ENCODE results near the gene CHST11.

DNA sequence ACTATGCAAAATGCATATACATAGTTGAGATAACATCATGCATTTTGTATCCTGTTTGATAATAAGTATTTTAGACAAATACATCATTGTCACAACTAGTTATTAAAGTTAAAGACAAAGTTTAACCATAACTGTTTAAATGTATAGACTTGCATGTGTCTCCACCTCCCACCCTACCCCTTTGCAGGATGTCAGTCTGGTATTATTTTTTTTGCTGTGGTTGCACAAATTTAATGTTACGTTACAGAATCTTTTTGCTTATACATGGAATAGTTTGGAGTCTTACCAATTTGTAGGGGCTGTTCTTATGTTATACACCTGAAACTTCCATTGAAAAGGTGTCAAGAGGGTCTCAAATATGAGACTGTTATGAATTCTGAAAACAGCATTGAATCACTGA lies 5.6 kb downstream of the CHST11 start:
- no peak for TF ChIP-seq CTCF (IDR thresholded peaks at IDR 0.05)
- TF ChIP-seq POLR2A (IDR thresholded peaks at IDR 0.05): no peak
- TF ChIP-seq POLR2AphosphoS5 (IDR thresholded peaks at IDR 0.05): no peak

All from sigmoid colon (tissue), 4 donors.